Measurements from ENCODE around the gene GPX4.

DNA sequence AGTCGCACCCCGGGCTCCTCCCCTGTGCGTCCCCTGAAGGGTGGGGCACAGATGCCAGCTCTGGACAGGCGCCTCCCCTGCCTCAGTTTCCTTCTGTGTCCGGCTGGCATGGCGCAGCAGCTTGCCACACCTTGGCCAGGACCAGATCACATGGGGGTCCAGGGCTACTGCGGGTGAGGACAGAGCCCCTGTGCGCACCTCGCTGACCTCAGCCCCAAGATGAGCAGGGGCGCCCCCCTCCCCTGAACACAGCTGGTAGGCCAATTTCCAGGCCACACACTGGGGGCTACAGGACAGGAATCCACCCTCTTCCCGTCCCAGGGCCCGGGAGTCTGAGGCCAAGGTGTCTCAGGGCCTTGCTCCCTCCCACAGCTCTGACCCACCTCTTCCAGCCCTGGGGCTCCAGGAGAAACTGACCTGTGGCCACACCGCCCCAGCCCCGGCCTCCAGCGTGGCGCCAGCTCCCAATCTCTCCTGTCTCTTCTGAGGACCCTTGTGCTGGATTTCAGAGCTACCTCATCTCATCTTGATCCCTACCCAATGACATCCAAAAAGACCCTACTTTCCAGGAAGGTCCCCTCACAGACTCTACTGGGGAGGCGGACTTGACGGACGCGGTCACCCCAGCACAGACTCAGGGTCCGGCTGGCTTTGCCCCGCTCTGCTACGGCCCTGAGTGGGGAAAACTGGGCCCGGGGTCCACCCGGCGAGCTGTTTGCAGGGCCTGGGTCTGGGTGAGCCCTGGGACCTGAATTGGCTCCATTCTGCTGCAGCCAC, 42.0 kb downstream of the GPX4 start:
- TF ChIP-seq POLR2AphosphoS5 (IDR thresholded peaks at IDR 0.05) (no peak), POLR2A (IDR thresholded peaks at IDR 0.05; ENCODE audit: low read depth) (no peak), EP300 (IDR thresholded peaks at IDR 0.05) (no peak)
- TF ChIP-seq, protein P1, sequence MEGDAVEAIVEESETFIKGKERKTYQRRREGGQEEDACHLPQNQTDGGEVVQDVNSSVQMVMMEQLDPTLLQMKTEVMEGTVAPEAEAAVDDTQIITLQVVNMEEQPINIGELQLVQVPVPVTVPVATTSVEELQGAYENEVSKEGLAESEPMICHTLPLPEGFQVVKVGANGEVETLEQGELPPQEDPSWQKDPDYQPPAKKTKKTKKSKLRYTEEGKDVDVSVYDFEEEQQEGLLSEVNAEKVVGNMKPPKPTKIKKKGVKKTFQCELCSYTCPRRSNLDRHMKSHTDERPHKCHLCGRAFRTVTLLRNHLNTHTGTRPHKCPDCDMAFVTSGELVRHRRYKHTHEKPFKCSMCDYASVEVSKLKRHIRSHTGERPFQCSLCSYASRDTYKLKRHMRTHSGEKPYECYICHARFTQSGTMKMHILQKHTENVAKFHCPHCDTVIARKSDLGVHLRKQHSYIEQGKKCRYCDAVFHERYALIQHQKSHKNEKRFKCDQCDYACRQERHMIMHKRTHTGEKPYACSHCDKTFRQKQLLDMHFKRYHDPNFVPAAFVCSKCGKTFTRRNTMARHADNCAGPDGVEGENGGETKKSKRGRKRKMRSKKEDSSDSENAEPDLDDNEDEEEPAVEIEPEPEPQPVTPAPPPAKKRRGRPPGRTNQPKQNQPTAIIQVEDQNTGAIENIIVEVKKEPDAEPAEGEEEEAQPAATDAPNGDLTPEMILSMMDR (IDR thresholded peaks at IDR 0.05) = no peak
